Hair follicular keratinocyte (primary cell): ENCODE results near the gene RAD51B. TPM values are rescaled to one million over a fixed set of nuclear protein-coding genes. Genes with fewer than 3 reads are reported as not detected.

Source experiments
- total RNA-seq: library from RNA; depleted of rRNA; stranded (reverse); fragments of >200 nt; gene quantifications from 2 replicates; pipeline ENCODE4 v1.2.3, GENCODE V29; 2015

RAD51B gene
- total RNA-seq = 6.5 and 8.1 TPM in 2 replicates

GRCh38 chr14:67819563-67820421, at the start of gene RAD51B:
RAD51B (plus strand) TSS chr14:67819779.

GRCh38 chr14:67816326-67817002, 3.1 kb upstream of the RAD51B start, which contains the start of gene ZFYVE26:
ZFYVE26 (minus strand) TSS chr14:67816590; CDS start chr14:67815963, 627 bp downstream.

Other genes with a start within 250 kb of the RAD51B start
- gene PIGH, start 219.5 kb upstream of the RAD51B start, total RNA-seq = 16.0 and 33.7 TPM in 2 replicates
- 60.0 and 83.0 TPM in 2 replicates for gene ARG2, start 199.9 kb upstream of the RAD51B start, total RNA-seq
- gene VTI1B, start 145.1 kb upstream of the RAD51B start, total RNA-seq = 47.2 and 51.3 TPM in 2 replicates
- 107 and 115 TPM in 2 replicates for gene RDH11, start 124.0 kb upstream of the RAD51B start, total RNA-seq
- gene RDH12, start 117.9 kb upstream of the RAD51B start, total RNA-seq = 0.15 and 0.23 TPM in 2 replicates
- 7.5 and 8.1 TPM in 2 replicates for gene ZFYVE26, start 3.2 kb upstream of the RAD51B start, total RNA-seq